ENCODE results near the gene SYNGR1.
"Not testable (repeated sequence)": the region's sequence is repeated elsewhere in the genome, so short reads cannot be mapped to it uniquely, and the experiment has no call there.

Gene SYNGR1

DNA sequence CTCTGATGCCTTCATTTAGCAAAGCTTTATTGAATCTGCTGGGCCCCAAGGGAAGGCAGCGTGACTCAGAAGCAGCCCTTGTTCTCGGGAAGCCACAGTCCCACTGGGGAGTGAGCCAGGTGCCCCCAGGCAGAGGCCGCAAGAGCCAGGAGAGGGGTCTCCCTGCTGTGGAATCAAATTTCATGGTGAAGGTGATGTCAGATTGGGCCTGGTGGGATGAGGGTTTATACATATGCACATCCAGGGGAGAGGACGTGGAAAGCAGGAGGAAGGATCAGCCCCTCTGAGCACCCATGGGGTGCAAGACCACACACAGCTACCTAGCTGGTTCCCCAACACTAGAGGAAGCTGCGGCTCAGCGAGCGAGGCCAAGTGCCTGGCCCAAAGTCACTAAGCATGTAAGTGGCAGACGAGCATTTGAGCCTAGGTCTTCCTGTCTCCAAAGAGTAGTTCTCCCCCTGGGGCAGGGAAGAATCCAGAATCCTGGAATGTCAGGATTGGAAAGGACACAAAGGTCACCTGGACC lies 2.0 kb downstream of the SYNGR1 start:
- no peak for DNase-seq

- no peak for DNase-seq
Observed at GRCh38 chr22:39352306-39352891, 2.6 kb downstream of the SYNGR1 start.

DNA sequence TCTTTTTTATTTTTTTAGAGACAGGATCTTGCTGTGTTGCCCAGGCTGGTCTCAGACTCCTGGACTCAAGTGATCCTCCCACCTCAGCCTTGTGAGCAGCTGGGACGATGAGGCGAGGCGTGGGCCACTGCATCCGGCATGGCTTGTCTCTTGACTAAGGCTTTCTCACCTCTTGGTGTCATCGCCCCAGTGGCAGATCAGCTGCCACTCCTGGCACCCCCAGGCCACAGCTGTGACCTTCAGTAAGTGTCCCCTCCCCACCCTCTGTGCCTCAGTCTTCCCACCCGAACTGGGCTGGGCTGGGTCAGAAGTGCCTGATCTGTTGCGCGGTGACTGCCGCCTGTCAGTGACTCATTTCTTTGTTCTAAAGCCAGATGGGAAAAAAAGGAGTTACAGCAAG lies 3.6 kb downstream of the SYNGR1 start:
- no peak for DNase-seq

GRCh38 chr22:39355080-39355479 lies 5.3 kb downstream of the SYNGR1 start:
- no peak for DNase-seq

DNA sequence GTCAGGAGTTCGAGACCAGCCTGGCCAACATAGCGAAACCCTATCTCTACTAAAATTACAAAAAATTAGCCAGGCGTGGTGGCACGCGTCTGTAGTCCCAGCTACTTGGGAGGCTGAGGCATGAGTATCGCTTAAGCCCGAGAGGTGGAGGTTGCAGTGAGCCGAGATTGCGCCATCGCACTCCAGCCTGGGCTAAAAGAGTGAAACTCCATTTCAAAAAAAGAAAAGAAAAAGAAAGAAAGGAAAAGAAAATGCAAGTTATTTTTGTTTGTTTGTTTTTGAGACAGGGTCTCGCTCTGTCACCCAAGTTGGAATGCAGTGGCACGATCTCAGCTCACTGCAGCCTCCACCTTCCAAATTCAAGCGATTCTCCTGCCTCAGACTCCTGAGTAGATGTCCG lies 6.0 kb downstream of the SYNGR1 start:
- DNase-seq, result not testable (repeated sequence)

- DNase-seq, result no peak
Observed at GRCh38 chr22:39356464-39356863, 6.7 kb downstream of the SYNGR1 start.

DNA sequence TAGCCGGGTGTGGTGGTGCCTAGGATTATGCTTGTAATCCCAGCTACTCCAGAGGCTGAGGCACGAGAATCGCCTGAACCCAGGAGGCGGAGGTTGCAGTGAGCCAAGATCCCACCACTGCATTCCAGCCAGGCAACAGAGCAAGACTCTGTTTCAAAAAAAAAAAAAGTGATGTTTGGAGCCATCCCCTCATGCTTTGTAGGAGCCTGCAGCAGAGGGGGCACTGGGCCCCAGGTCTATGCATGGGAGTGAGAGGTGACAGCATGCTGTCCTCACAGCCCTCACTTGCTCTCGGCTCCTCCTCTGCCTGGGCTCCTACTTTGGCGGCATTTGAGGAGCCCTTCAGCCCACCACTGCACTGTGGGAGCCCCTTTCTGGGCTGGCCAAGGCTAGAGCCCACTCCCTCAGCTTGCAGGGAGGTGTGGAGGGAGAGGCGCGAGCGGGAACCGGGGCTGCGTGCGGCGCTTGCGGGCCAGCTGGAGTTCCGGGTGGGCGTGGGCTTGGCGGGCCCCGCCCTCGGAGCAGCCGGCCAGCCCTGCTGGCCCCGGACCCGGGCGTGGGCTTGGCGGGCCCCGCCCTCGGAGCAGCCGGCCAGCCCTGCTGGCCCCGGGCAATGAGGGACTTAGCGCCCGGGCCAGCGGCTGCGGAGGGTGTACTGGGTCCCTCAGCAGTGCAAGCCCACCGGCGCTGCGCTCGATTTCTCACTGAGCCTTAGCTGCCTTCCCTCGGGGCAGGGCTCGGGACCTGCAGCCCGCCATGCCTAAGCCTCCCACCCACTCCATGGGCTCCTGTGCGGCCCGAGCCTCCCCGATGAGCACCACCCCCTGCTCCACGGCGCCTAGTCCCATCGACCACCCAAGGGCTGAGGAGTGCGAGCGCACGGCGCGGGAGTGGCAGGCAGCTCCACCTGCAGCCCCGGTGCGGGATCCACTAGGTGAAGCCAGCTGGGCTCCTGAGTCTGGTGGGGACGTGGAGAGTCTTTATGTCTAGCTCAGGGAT lies 7.6 kb downstream of the SYNGR1 start:
- not testable (repeated sequence) for DNase-seq

DNA sequence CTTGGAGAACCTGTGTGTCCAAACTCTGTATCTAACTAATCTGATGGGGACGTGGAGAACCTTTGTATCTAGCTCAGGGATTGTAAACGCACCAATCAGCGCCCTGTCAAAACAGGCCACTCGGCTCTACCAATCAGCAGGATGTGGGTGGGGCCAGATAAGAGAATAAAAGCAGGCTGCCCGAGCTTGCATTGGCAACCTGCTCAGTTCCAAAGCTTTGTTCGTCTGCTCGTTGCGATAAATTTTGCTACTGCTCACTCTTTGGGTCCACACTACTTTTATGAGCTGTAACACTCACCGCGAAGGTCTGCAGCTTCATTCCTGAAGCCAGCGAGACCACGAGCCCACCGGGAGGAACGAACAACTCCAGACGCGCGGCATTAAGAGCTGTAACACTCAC lies 8.4 kb downstream of the SYNGR1 start:
- not testable (repeated sequence) for DNase-seq

DNA sequence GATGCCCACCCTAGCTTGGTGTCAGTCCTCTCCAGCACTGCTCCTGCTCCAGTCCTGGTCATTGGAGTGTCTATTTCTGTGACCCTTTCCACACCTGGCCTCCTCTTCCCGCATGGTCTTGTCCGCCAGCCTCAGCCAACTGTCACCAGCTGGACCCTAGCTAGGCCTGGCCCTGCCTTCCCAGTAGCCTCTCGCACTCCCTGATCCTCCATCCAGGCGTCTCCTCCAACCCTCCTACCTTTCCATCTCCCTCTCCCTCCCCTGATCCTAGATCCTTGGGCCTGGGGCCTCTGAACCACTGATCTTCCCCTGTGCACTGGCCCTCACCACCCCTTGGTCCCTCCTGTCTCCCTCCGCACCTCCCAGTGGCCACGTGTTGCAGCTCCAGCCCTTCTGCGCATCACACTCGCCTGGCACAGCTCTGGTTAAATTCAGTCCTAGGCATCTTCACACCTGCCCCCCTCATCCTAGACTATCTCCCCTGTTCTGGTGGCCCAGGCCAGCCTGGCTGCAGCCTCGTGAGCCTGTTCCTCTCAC lies 9.9 kb downstream of the SYNGR1 start:
- no peak for DNase-seq

GRCh38 chr22:39360242-39360641 lies 10.5 kb downstream of the SYNGR1 start:
- DNase-seq, result no peak

GRCh38 chr22:39360674-39361413 lies 11.1 kb downstream of the SYNGR1 start:
- DNase-seq, result no peak

DNA sequence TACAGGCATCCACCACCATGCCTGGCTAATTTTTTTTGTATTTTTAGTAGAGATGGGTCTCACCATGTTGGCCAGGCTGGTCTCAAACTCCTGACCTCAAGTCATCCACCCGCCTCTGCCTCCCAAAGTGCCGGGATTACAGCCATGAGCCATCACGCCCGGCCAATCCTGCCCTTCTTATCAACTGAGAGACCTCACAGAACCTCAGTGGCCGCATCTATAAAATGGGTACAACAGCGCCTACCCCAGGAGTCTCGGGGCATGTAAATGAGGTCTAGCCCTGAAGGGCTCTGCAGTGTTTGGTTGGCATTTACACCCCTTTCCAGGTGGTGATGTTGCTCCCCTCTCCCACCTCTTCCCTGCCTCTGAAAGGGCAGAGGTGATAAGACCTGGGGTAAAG lies 11.7 kb downstream of the SYNGR1 start:
- DNase-seq, result no peak

GRCh38 chr22:39362271-39362670 lies 12.5 kb downstream of the SYNGR1 start:
- DNase-seq, result no peak

DNA sequence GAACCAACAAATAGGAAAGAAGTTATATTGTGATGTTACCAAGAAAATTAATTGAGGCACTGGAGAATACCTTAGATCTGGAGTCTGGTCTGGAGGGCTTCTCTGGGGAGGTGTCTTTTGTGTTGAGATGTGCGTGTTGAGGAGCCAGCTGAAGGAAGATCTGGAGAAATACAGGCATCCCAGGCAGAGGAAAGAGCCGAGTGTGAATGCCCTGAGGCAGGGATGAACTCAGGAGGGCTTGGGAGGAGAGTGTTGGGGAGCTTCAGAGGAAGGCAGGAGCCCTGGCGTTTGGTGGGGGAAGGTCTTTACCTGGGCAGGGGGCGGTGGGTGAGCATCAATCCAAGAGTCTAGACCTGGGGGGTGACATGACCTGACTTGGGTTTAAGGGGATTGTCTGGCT lies 13.1 kb downstream of the SYNGR1 start:
- DNase-seq, result no peak

DNA sequence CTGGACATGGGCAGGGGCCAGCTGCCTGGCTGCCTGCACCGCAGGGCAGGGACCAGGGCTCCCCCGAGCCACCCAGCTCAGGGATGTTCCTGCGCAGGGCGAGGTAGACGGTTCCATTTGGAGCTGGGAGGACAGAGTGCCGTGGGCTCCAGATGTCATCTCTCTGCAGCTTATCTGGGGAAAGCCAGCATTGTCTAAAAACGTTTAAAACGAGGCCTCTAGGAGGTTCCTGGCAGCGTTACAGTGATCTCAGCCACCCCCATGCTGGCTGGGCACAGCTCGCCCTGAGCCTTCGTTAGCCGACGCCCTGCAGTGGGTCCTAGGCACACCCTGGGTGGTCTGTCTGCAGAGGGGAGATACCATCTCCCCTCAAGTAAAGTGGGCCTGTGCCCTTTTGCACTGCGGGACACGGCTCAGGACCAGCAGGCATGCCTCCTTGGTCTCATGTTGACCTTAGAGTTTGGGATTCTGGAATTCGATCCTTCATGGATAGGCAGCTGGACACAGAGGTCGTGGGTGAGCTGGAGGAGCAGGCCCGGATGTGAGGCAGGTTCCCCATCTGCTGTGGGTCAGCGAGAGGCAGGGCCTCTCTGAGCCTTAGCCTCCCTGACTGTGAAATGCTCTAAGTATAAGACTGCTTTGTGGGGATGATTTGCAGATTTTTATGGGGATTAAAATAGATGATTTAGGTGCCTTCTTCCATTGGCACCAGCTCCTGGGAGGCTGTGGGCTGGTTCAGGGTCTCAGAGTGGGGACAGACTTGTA lies 14.1 kb downstream of the SYNGR1 start:
- no peak for DNase-seq

- DNase-seq, result no peak
Observed at GRCh38 chr22:39364714-39365491, 15.1 kb downstream of the SYNGR1 start.

DNA sequence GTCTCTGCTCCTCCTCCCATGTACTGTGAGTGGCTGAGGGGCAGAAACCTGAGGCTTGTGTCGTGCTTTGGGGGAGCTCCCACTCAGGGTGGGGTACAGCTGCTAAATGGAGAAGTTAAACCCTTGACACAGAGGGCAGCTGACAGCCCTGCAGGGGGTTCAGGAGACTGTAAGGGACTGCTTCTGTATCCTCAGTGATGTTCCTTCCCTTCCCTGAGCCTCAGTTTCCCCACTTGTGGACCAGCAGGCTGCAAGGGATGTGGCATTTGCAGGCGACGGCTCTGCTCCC lies 15.6 kb downstream of the SYNGR1 start:
- DNase-seq, result no peak

GRCh38 chr22:39367035-39367434 lies 17.2 kb downstream of the SYNGR1 start:
- DNase-seq, result no peak

GRCh38 chr22:39368461-39368911 lies 18.7 kb downstream of the SYNGR1 start:
- no peak for DNase-seq

DNA sequence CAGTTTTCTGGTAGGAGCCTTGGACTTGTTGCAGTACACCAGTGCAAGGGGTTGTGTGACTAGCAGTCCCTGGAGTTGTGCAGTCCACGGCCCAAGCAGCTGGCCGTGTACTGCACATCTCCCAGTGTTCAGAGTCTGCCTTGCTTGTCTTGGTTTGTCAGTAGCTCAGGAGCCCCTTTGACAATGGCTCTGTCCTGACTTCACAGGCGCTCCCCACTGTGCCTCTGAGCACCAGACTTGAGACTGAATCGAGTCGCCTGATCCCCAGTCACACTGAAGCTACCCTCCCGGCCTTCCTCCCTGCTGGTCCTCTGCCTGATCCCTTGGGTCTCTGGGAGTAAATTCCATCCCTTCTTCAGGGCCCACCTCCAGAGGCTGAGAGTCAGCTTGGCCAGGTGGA lies 19.4 kb downstream of the SYNGR1 start:
- DNase-seq, result no peak

GRCh38 chr22:39369586-39369985 lies 19.8 kb downstream of the SYNGR1 start:
- no peak for DNase-seq

DNA sequence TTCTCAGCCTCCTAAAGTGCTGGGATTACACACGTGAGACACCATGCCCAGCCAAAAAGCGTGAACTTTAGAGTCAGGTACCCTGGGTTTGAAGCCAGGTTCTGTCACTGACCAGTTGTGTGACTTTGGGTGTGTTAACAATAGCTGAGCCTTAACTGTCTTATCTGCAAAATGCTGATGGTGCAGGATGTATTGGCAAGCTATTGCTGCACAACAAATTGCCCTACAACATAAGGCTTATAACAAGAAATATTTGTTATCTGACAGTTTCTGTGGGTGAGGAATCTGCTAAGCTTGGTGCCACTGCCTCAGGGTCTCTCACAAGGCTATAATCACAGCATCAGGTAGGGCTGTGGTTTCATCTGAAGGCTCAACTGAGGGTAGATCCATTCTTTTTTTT lies 21.9 kb downstream of the SYNGR1 start:
- DNase-seq, result no peak

Data from NCI-H226 (cell line).